GM12872 (cell line): ENCODE data around the gene TOX2.

Source experiments
- CTCF ChIP-seq: IDR thresholded peaks from 3 replicates; pipeline ENCODE4 v1.5.1; 2011; ENCODE audit warnings: low read depth, mild to moderate bottlenecking, low read length, moderate library complexity; ENCODE audit not compliant: insufficient read depth

Gene TOX2

DNA sequence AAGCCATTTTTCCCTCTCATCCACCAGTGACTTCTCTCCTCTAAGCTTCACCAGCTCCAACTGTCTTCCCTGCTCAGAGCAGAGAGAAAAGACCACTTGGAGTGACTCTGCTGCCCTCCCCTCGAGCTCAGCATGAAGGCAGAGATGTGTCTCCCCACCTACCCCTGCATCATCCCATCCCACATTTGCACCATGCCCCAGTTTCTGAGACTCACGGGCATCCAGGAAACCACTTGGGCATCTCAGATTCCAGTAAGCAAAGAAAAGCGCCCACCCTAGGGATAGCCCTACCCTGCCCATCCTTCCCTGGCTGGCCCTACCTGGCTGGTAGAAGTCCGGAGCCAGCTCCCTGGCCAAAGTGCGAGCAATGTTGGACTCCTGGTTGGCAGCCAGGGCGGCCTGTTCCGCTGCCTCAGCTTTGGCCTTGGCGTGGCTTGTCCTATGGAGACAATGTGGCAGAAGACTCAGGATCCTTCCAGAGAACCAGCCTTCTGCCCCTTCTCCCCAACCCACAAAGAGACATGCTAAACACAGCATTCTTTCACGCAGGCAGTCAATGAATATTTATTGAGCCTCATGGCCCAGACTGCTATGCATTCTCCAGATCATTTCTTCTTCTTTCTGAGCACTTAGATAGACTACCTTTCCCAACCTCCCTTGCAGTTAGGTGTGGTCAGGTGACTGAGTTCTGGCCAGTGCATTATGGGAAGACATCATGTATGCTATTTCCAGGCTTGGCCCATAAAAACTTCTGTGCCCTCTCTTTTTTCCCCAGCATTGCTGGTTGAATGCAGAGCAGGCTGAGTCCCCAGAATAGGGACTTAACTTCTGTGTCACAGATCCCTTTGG, 203.8 kb downstream of the TOX2 start:
- no peak for TF ChIP-seq CTCF
